NCI-H526 treated with DMSO at 0.1 percent for 48 hours (cell line): ENCODE results near the gene ACVR1B.
A peak's percentile ranks its signal among the peaks of the same experiment; 100 is the strongest.

ENCODE experiments used
- DNase-seq: peaks from one replicate; lab custom pipeline; 2025; lab: John Stamatoyannopoulos, UW

Gene ACVR1B

GRCh38 chr12:51917746-51918453 is 33.6 kb upstream of the ACVR1B start:
- no peak for DNase-seq

DNA sequence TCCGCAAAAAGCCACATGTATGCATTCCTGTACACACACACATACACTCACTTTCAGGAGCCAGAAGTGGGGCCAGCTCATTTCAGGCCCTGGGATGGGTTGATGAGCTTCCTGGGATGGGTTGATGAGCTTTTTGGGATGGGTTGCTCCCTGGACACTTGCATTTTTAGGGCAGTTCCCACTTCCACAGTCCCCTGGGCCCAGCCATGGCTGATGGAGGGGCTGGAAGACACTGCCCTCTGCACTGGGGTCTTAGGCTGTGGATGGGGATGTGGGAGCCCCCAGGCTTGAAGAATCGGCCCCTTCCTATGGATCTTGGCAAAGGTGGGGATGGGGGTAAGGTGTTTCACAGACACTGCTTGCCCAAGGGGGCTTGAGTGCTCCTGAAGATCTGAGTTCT is 31.5 kb upstream of the ACVR1B start:
- DNase-seq: no peak

DNA sequence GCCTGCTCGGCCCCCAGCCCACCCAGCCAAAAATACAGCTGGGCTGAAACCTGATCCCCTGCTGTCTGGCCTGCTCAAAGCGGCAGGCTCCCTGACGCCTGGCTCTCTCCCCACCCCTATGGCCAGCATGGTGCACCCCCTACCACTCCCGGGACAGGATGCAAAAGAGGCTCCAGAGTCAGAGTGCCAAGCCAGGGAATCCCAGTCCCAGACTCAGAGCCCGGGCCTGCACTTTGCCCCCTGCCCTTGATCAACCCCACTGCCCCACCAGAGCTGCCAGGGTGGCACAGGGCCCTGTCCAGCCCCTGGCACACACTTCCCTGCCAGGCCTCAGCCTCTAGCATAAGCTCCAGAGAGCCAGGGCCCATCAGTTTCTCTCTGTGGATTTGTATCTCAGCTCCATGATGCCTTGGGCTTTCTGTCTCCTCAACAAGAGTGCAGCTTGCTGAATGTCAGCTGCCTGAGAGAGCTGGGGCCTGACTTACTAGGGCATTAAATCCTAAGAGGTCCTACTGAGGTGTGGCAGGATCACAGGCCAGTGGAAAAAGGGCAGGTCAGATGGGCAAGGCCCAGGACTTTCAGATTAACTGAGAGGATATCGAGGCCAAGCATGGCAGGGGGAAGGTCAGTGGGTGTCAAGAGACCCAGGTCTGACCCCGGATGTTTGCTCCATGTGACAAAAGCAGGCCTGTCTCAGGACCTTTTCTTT is 30.3 kb upstream of the ACVR1B start:
- peak; percentile 85 for DNase-seq

GRCh38 chr12:51922146-51922545 is 29.4 kb upstream of the ACVR1B start:
- no peak for DNase-seq

DNA sequence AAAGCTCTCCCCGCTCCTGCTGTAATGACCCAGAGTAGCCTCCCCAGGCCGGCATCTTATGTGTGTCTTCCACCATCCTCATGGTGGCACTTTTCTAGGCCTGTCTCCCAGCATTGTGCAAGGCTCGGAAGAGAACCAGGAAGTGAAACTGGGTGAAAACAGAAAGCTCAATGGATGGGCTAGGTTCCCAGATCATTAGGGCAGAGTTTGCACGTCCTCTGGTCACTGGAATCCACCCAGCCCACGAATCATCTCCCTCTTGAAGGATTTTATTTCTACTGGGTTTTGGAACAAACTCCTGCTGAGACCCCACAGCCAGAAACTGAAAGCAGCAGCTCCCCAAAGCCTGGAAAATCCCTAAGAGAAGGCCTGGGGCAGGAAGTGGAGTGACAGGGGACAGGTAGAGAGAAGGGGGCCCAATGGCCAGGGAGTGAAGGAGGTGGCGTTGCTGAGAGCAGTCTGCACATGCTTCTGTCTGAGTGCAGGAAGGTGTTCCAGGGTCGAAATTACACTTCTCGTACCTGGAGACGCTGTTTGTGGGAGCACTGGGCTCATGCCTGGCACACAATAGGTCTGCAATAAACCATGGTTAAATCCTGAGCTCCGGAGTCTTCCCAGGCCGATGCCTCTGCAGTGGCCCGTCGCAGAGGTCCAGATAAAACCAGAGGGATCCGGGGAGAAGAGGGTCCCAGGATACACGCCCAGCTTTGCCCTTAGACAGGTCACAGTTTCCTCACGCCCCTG is 28.6 kb upstream of the ACVR1B start:
- DNase-seq: no peak

GRCh38 chr12:51923506-51924365 is 27.8 kb upstream of the ACVR1B start:
- DNase-seq: no peak

DNA sequence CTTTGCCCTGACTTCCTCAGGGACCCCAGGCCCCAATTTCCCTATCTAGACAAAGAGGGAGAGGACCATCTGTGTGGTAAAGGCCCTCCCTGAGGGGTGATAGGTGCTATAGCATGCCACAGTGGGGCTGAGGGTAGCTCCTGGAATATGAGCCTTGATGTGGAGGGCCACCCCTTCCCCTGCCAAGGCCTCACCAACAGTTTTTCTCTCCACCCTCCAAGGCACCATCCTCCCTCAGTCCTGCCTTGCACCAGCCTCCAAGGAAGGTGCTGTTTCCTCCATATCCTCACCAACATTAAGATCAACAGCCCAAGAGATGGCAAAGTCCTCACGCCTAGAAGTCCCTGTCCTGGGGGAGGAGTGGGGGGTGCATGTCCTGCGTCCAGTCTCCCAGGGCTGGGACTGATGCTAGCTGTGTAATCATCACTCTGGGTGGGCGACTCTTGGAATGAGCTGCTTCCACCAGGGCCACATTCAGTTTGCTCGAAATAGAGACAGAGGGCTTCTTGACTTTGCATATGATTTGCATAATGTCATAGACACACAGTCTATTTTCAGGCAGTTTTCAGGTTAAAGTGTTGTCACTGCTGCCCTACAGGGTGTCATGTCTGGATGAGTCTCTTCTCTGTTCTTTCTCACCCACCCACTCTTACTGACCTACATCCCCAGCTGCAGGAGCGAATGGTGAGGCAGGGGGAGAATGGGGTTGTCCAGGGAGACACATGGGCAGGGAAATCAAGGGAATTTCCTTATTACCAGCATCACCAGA is 26.8 kb upstream of the ACVR1B start:
- peak; percentile 95 for DNase-seq

DNA sequence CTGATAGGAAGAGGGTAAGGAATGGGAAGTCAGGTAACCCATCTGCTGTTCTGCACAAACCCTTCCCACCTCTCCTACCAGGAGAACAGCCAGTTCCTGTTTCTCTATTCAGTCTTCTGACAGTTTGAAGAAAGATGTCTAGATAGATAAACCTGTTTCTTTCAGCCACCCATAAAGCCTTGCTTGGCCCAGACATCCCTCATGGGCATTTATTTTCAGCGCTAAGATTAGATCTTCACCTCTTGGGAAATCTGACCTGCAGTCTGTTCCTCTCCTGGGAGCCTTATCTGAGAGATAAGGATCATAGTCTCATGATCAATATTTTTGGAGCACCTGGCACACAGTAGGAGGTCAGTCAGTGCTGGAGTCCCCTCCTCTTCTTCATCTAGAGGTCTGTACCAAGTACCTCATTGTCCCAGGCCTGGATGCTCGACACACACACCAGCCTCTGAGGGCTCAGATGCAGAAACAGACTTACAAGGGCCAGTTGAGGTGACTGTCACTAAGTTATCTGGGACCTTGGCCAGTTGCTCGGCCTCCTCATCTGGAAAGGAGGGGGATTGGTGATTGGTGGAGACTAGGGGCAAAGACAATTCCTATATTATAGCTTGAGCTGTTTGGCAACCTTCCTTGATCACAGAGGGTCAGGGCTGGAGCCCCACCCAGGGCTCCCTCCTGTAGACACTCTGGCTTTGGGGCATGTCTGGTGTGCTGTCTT is 26.0 kb upstream of the ACVR1B start:
- DNase-seq: no peak

DNA sequence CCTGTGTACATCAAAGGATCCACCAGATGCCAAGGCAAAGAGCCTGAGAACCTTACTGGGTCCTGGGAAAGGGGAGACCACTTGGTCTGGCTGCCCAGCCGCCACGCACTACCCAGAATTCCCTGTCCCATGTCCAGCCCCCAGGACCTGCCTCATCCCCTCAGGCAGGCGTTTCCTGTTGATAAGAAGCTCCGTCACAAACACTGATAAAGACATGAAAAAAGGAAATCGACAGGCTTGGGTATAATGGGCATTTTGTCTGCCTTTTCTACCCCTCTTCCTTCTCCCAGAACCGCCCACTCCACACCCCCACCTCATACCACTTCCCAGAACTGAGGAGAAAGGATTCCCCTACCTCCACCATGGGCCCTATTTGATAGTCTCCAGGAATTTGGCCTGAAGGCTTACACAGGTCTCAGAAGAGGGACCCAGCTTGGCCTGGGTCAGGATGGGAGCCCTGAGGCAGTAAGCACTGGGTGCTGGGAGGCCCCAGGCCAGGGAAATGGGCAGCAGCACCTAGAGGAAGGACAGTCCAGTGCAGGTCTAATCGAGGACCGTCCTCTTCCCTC is 25.4 kb upstream of the ACVR1B start:
- no peak for DNase-seq

GRCh38 chr12:51926718-51927117 is 24.8 kb upstream of the ACVR1B start:
- DNase-seq: no peak

DNA sequence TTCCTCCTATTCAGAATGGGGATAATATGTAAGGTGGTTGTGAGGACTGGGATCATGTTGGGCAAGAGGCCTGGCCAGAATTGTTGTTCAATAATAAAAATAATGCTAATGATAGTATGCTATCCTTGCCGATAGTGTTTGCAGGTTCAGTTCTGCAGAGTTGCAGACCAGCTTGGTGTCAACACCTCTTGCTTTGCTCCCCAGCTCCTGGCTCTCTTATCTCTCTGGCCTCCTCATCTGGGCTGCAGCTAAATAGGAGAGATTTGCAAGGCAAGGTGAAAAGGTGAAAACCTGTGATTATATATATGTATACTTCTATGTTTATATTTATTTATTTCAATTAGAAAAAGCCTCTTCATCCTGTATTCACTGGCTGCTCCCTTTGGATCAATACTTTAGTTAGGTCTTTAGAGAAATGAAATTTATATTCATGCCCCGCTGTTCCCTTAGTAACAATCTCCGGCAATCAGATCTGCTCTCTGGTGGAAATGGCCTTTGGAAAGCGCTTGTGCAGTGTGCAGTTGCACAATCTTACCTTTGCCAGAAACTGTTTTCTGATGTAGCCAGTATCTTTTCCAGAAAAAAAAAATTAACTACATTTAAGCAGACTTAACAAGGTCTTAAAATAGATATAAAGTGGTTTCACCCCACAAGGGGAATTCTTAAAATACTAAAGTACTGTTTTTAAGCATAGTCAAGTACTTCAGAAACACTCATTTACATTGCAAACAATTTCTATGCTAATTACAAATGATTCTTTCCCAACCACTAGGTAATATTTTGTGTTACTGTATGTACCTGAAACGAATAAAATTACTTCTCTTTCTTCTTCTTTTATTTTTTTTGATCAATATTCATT is 19.1 kb upstream of the ACVR1B start:
- DNase-seq: peak; percentile 67

GRCh38 chr12:51934080-51934479 is 17.4 kb upstream of the ACVR1B start:
- no peak for DNase-seq

- DNase-seq: no peak
Measured at GRCh38 chr12:51937926-51938325, 13.6 kb upstream of the ACVR1B start.

DNA sequence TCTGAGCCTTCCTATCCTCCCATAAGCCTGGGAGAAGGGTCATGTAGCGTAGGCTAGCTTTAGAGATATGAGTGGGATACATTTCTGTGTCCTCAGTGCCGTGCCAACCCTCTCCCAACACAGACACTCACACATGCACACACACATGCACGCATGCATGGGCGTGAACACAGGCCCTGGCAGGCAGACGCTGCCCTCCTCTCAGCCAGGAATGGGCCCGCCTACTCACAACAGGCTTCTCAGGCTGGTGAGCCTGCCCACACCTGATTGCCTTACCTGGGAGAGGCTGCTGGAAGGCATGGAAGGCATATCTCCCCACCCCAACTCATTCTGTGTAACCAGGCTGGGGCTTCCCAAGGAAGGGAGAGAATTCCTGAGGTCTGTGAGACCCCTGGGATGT is 12.8 kb upstream of the ACVR1B start:
- no peak for DNase-seq

GRCh38 chr12:51941011-51941581 is 10.4 kb upstream of the ACVR1B start:
- DNase-seq: peak; percentile 69

DNA sequence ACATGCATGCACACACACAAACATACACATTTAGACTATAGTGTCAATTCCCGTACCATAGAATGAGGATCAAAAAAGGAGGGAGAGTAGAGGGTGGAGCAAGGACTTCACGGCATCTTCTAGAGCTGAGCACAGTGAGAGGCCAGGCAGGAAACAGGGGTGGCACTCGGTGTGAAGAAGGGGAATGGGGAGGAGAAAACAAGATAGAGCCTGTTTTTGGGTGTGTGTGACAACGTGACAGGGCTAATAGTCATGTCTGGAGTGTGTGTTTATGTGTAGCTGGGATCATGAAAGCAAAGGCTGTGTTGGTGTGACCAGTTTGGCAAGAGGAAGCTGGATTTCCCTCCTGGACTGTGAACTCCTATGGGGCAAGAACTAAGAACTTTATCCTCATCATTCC is 9.9 kb upstream of the ACVR1B start:
- no peak for DNase-seq

DNA sequence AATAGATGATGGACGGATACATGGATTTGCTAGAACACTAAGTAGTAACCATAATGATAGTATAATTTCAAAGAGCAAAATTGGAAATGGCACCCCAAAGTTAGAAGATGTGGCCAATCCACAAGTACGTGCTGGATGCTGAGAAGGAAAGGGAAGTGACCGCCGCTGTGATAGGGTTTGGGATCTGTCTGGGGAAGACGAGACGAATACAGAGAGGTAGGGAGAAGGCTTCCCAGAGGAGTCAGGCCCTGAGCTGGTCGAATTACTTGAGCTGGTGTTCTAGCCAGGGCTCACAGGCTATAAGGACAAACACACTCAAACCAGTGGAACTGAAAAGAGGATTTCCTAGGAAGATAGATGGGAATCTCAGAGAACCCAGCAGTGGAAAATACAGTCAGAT is 9.4 kb upstream of the ACVR1B start:
- no peak for DNase-seq

GRCh38 chr12:51942501-51943000 is 8.9 kb upstream of the ACVR1B start:
- no peak for DNase-seq

DNA sequence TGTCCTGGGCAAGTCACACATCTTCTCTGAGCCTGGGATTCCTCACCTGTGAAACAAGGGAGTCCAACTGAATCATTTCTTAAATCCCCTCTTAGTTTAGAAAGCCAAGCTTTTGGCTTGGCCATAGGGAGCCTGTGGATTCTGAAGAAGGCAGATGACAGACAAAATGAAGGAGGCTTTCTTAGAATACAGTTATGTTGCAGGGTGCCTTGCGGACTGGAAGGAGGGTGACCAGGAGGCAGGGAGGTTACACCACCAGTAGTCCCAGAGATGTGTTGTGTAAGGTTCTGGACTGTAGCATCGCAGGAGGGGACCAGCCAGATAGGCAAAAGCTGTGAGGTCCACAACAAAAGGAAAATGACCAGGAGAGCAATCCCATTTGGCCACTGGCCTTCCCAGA is 8.2 kb upstream of the ACVR1B start:
- DNase-seq: no peak
